Tibial nerve (tissue), 4 donors: ENCODE results near the gene GSE1. TPM values are rescaled to one million over a fixed set of nuclear protein-coding genes. Genes with fewer than 3 reads are reported as not detected.
A peak's percentile ranks its signal among the peaks of the same experiment; 100 is the strongest.

Experiments
- DNase-seq, 2 donors: peaks; one replicate each; pipeline ENCODE4 v3.0.0-alpha.2; 2019; ENCODE audit warnings: low spot score in 2 of 2
- H3K27ac ChIP-seq, 4 donors: fragments of 200-600 bp; sonication (generic) in 3 of 4; one replicate each; pipeline ENCODE4 v1.5.1; 2017 to 2019; ENCODE audit warnings: mild to moderate bottlenecking in 1 of 4
- H3K27me3 ChIP-seq, 2 donors: fragments of 200-600 bp; sonication (generic) in 1 of 2; one replicate each; pipeline versions ENCODE4 v1.5.1 to v1.6.0; 2017 to 2019
- H3K36me3 ChIP-seq, 3 donors: fragments of 200-600 bp; sonication (generic); one replicate each; pipeline ENCODE4 v1.5.1; 2018 to 2019
- H3K4me1 ChIP-seq, 4 donors: fragments of 200-600 bp; sonication (generic) in 3 of 4; one replicate each; pipeline ENCODE4 v1.5.1; 2017 to 2019
- H3K4me3 ChIP-seq, 4 donors: fragments of 200-600 bp; sonication (generic) in 3 of 4; one replicate each; pipeline ENCODE4 v1.5.1; 2017 to 2019; ENCODE audit warnings: mild to moderate bottlenecking in 1 of 4, moderate library complexity in 1 of 4
- H3K9me3 ChIP-seq, 4 donors: fragments of 200-600 bp; sonication (generic) in 3 of 4; one replicate each; pipeline ENCODE4 v1.5.1; 2017 to 2019
- EP300 ChIP-seq, 2 donors: sonication (generic); formaldehyde crosslinking; IDR thresholded peaks; one replicate each; pipeline ENCODE4 v1.6.1; 2017; ENCODE audit warnings: antibody characterized with exemption in 2 of 2, mild to moderate bottlenecking in 1 of 2
- POLR2A ChIP-seq, 2 donors: fragments of 450-650 bp; IDR thresholded peaks; one replicate each; pipeline ENCODE4 v1.6.1; 2017; ENCODE audit warnings: antibody characterized with exemption in 2 of 2, mild to moderate bottlenecking in 2 of 2, moderate library complexity in 2 of 2
- WGBS, 2 donors: methylation state at CpG; one replicate each; pipeline ENCODE4 v1.1.5; 2018; 5-methylcytosine and 5-hydroxymethylcytosine counted together
- total RNA-seq, 4 donors: library from RNA; depleted of rRNA; stranded (reverse); fragments of >200 nt; gene quantifications; one replicate each; pipeline ENCODE4 v1.1.0, GENCODE V29; 2016
- TF ChIP-seq, protein P1 (sequence below), 5 experiments: fragments of 200-600 bp in 3 of 5; fragments of 450-650 bp in 2 of 5; sonication (generic) in 3 of 5; IDR thresholded peaks; one replicate each; pipeline ENCODE4 v1.5.1; 2016 to 2019; ENCODE audit warnings: antibody characterized with exemption in 5 of 5, mild to moderate bottlenecking in 3 of 5, moderate library complexity in 2 of 5

Gene GSE1
- total RNA-seq, 4 donors from 2014 or later, result 65.1 to 147 (median 83.5) TPM

DNA sequence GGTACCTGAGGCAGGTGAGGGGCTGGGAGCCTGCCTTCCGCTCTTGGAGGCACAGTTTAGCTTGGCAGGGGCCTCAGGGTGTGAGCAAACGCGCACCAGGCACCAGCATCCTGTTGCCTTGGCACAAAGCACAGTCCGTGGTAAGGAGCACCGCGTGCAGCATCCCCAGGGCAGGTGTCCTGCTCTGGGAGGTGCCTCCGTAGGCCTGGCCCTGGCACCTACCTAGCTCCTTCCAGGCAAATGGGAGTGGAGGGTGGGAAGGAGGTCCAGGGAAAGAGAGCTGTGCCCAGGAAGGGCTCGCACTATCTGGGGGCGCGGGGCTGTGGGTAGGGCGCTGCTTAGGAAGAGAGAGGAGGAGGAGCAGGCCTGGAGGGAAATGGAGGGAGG is 3.1 kb upstream of the GSE1 start:
- H3K36me3 ChIP-seq, result no peaks in the 10 kb centered on the region
- DNase-seq, result no peak
- TF ChIP-seq POLR2A (IDR thresholded peaks at IDR 0.05), result no peak
- TF ChIP-seq, protein P1, sequence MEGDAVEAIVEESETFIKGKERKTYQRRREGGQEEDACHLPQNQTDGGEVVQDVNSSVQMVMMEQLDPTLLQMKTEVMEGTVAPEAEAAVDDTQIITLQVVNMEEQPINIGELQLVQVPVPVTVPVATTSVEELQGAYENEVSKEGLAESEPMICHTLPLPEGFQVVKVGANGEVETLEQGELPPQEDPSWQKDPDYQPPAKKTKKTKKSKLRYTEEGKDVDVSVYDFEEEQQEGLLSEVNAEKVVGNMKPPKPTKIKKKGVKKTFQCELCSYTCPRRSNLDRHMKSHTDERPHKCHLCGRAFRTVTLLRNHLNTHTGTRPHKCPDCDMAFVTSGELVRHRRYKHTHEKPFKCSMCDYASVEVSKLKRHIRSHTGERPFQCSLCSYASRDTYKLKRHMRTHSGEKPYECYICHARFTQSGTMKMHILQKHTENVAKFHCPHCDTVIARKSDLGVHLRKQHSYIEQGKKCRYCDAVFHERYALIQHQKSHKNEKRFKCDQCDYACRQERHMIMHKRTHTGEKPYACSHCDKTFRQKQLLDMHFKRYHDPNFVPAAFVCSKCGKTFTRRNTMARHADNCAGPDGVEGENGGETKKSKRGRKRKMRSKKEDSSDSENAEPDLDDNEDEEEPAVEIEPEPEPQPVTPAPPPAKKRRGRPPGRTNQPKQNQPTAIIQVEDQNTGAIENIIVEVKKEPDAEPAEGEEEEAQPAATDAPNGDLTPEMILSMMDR (IDR thresholded peaks at IDR 0.05), result no peak
- TF ChIP-seq EP300 (IDR thresholded peaks at IDR 0.05), result no peak
- H3K4me1 ChIP-seq, result peaks cover 0 to 66% (median 39%) of the 10 kb centered on the region in 4 donors
- no peaks in the 10 kb centered on the region for H3K9me3 ChIP-seq
- 37 to 41% methylated on average over 11 of the region's 11 CpGs for WGBS, 2 donors
- H3K27me3 ChIP-seq, result no peaks in the 10 kb centered on the region
- H3K4me3 ChIP-seq, result peak overlapping the region in 1 of 4 donors; percentile 65
- no peak overlapping the region for H3K27ac ChIP-seq

DNA sequence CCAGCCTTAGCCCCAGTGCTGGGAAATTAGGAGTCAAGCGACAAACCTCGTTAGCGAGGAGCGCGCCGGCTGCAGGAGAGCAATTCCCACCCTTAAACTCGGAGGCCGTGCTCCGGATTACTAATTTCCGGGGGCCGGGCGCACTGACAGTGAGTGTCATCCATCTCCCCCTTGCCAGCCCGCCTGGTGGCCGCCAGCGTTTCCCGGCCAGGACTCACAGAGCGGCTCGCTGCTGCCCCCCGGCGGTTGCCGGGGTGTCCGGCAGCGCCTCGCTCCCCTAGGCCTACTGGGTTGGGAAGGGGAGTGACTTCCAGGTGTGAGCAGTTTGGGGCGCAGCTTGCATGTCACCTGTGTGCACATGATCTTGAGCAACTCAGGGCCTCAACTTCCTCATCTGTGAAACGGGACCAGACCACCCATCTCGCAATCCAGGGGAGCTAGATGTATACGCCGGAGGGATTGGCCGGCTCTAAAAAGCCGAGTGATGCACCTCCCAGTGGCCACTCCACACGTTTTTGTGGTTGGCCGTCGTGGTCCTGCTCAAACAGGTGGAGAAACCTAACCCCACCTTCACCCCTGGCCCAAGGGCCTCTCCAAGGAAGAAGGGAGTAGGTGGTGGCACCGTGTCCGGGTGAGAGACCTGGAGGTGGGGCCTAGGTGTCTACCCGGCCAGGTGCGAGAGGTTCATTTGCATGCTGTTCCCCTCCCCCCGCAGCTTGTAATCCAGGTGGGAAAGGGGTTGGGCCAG is 2.5 kb upstream of the GSE1 start:
- peak overlapping the region; percentile 50 to 80 (median 62) for H3K4me3 ChIP-seq
- no peaks in the 10 kb centered on the region for H3K27me3 ChIP-seq
- H3K9me3 ChIP-seq, result no peaks in the 10 kb centered on the region
- WGBS, 2 donors, result 6 to 12% methylated on average over 22 to 24 of the region's 39 CpGs
- peaks cover 0 to 71% (median 45%) of the 10 kb centered on the region in 4 donors for H3K4me1 ChIP-seq
- TF ChIP-seq, protein P1 (IDR thresholded peaks at IDR 0.05), result peak; percentile 98 to 99 (median 99)
- TF ChIP-seq POLR2A (IDR thresholded peaks at IDR 0.05), result no peak
- peak in 1 of 2 donors; percentile 45 for TF ChIP-seq EP300 (IDR thresholded peaks at IDR 0.05)
- no peaks in the 10 kb centered on the region for H3K36me3 ChIP-seq
- DNase-seq, result peak; percentile 77 to 79
- H3K27ac ChIP-seq, result peak overlapping the region; percentile 70 to 94 (median 89)

DNA sequence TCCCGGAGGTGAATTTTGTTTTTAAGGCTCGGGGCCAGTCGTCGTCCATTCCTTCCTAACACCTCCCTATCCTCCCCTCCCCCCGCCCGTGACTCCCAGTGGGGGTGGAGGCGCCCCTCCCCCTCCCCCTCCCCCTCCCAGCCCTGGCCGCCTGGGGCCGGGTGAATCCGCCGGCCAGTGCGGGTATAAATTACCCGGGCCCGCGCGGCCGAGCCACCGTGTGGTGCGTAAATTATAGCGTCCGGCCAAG is 2.0 kb upstream of the GSE1 start:
- peak overlapping the region; percentile 50 to 80 (median 62) for H3K4me3 ChIP-seq
- no peaks in the 10 kb centered on the region for H3K36me3 ChIP-seq
- no peaks in the 10 kb centered on the region for H3K9me3 ChIP-seq
- TF ChIP-seq, protein P1 (IDR thresholded peaks at IDR 0.05), result peak in 1 of 5 experiments; percentile 4
- TF ChIP-seq POLR2A (IDR thresholded peaks at IDR 0.05) (no peak), EP300 (IDR thresholded peaks at IDR 0.05) (no peak)
- peaks cover 0 to 76% (median 50%) of the 10 kb centered on the region in 4 donors for H3K4me1 ChIP-seq
- H3K27me3 ChIP-seq, result no peaks in the 10 kb centered on the region
- 0 to 2% methylated on average over 10 to 13 of the region's 21 CpGs for WGBS, 2 donors
- no peak for DNase-seq
- H3K27ac ChIP-seq, result peak overlapping the region; percentile 70 to 94 (median 89)

DNA sequence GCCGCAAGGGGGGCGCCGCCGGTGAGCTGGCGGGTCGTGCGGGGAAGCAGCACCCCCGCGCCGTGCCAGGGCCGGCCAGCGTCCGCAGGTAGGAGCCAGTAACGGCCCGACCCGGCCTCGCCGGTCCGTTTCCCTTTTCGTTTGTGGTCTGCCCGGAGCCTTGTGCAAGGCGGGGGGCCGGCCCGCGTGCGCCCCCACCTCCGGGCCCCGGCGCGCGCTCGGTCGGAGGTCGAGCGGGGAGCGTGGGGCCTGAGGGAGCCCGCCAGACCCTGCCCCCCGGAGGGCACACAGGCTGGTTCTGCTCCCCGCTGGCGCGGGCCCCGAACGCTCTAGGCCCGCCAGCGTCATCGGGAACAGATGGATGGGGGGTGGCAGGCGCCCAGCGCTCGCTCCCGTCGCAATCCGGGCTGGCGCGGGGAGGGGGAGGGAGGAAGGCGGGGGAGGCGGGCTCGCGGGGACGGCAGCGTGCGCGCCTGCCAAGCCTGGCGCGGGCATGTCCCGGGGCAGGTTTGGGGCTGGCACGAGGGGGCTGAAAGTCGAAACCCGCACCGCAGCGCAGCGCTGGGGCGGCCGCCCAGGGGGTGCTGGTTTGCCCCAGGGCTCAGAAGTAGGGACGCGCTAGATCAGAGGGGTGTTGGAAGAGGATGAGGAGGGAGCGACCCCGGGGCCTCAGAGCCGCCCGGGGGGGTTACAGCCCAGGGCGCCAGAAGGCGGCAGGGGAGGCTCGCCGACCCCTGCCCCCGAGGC is 1.5 kb upstream of the GSE1 start:
- DNase-seq, result peak; percentile 67 to 69
- Histone ChIP-seq H3K4me3 (peak overlapping the region; percentile 50 to 80 (median 62)), H3K27ac (peak overlapping the region; percentile 70 to 94 (median 89)), H3K27me3 (no peaks in the 10 kb centered on the region), H3K9me3 (no peaks in the 10 kb centered on the region), H3K4me1 (peaks cover 0 to 81% (median 52%) of the 10 kb centered on the region in 4 donors), H3K36me3 (no peaks in the 10 kb centered on the region)
- WGBS, 2 donors, result 2% methylated on average over 24 of the region's 84 CpGs; no CpG with 5 or more reads in 1 of the 2 donors
- TF ChIP-seq POLR2A (IDR thresholded peaks at IDR 0.05), result peak in 1 of 2 donors; percentile 37
- TF ChIP-seq, protein P1 (IDR thresholded peaks at IDR 0.05), result peak in 2 of 5 experiments; percentile 31 to 32
- TF ChIP-seq EP300 (IDR thresholded peaks at IDR 0.05), result peak in 1 of 2 donors; percentile 33
